ENCODE data around the gene INSIG1.

INSIG1 gene

GRCh38 chr7:155257482-155258225 is 40.0 kb upstream of the INSIG1 start:
- peaks cover 15% of the 10 kb centered on the region for H3K27me3 ChIP-seq (ENCODE audit: control insufficient read depth, insufficient read depth, low read length)
- H3K36me3 ChIP-seq (ENCODE audit: insufficient read depth, low read length), result no peaks in the 10 kb centered on the region
- H3K4me1 ChIP-seq (ENCODE audit: control insufficient read depth, insufficient read depth, low read length), result peaks cover 20% of the 10 kb centered on the region
- no peaks in the 10 kb centered on the region for H3K9me3 ChIP-seq (replicated peaks; ENCODE audit: low read length)
- peak overlapping the region; percentile 57 for H3K4me3 ChIP-seq (ENCODE audit: low read length)
- peak overlapping the region; percentile 72 for H3K4me2 ChIP-seq (ENCODE audit: low read length)
- peak overlapping the region; percentile 75 for H3K9ac ChIP-seq (ENCODE audit: low read depth, low read length)

- peaks cover 10% of the 10 kb centered on the region for H3K27me3 ChIP-seq (ENCODE audit: control insufficient read depth, insufficient read depth, low read length)
- peaks cover 15% of the 10 kb centered on the region for H3K4me1 ChIP-seq (ENCODE audit: control insufficient read depth, insufficient read depth, low read length)
- peak overlapping the region; percentile 57 for H3K4me3 ChIP-seq (ENCODE audit: low read length)
- H3K9me3 ChIP-seq (replicated peaks; ENCODE audit: low read length), result no peaks in the 10 kb centered on the region
- H3K4me2 ChIP-seq (ENCODE audit: low read length), result peak overlapping the region; percentile 72
- H3K9ac ChIP-seq (ENCODE audit: low read depth, low read length), result peak overlapping the region; percentile 75
- H3K36me3 ChIP-seq (ENCODE audit: insufficient read depth, low read length), result no peaks in the 10 kb centered on the region
Observed at GRCh38 chr7:155258226-155258560, 39.5 kb upstream of the INSIG1 start.

DNA sequence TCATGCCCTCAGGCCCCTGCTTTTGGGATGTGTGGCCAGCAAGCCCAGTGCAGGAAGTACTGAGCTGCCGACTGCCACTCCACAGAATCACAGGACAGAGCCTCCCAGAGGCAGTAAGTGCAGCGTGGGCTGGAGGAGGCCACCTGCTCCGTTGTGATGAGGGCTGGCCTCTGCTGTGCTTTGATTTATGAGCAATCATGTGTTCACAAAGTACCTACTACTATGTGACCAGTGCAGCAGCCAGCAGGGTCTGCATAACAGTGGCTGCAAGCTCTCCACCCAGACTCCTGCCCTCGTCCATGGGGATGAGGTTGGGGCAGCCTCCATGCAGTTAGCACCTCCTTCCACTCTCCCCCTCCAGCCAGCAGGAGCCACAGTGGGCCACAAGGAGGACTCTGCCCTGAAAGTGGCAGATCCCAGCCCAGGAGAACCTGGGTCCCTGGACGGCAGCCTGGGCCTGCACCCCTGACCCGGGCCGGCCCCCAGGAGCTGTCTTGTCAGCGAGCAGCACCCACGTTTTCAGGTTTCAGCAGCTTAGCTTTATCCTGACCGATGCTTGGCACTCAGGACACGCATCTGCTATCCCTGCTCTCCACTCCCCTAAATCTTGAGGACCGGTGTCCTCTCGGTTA is 37.7 kb upstream of the INSIG1 start:
- Histone ChIP-seq H3K4me1 (ENCODE audit: control insufficient read depth, insufficient read depth, low read length) (peaks cover 14% of the 10 kb centered on the region), H3K36me3 (ENCODE audit: insufficient read depth, low read length) (no peaks in the 10 kb centered on the region), H3K4me3 (ENCODE audit: low read length) (no peak overlapping the region), H3K9me3 (replicated peaks; ENCODE audit: low read length) (no peaks in the 10 kb centered on the region), H3K9ac (ENCODE audit: low read depth, low read length) (no peak overlapping the region), H3K4me2 (ENCODE audit: low read length) (no peak overlapping the region), H3K27me3 (ENCODE audit: control insufficient read depth, insufficient read depth, low read length) (peaks cover 3% of the 10 kb centered on the region)

DNA sequence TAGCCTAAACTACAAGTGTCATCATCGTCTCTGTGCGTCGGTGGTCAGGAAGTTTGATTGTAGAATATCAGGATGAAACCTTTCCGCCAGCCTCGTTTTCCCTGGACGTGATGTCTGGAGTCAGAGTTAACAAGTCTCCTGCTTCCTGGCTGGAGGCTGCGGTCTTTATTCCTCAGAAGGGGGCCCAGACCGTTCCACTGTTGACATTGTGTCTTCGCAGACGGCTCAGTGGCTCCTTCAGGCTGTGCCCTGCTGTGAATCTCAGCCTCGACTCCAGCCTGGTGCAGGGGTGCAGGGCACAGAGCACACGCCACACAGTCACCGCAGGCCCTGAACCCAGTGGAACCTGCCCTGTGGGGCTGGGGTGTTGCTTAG is 37.2 kb upstream of the INSIG1 start:
- peaks cover 3% of the 10 kb centered on the region for H3K27me3 ChIP-seq (ENCODE audit: control insufficient read depth, insufficient read depth, low read length)
- no peak overlapping the region for H3K4me2 ChIP-seq (ENCODE audit: low read length)
- no peak overlapping the region for H3K9ac ChIP-seq (ENCODE audit: low read depth, low read length)
- H3K9me3 ChIP-seq (replicated peaks; ENCODE audit: low read length), result no peaks in the 10 kb centered on the region
- peaks cover 14% of the 10 kb centered on the region for H3K4me1 ChIP-seq (ENCODE audit: control insufficient read depth, insufficient read depth, low read length)
- no peaks in the 10 kb centered on the region for H3K36me3 ChIP-seq (ENCODE audit: insufficient read depth, low read length)
- no peak overlapping the region for H3K4me3 ChIP-seq (ENCODE audit: low read length)

DNA sequence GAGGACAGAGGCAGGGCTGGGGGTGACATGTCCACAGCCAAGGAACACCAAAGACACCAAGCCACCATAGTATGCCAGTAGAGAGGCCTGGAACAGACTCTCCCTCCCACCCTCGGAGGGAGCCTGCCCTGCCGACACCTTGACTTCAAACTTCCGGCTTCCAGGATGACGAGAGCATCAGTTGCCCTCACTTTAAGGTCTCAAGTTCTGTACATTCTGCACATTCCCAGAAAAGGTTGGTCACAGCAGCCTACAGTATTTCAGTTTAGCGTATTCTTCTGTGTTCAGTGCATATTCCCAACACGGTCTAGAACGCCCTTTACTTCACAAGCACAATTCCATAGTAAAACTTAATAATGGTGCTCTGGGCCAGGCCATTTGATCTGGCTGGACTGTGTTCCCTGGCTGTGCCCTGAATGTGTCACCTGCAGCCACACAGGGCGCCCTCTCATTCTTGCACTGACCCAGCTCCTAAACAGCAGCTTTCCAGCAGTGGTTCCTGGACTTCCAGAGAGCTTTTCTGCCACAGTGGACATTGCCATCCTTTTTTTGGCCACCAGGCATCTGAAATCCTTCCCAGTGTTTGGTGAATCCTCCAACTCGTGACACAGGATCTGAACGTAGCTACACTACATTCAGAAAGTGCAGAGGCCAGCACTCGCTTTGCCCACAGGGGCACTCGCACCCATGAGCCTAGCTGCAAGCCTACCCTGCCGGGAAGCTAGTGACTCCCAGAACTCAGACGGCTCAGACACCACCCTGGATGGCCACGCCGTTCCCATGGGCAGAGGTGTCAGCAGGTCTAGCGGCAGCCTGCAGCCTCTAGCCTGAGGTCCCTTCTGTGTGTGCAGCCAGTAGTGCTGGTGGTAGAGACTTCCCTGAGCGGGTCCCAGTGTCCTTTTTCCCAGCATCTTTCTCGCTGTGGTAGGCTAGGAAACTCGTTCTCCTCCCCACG is 36.4 kb upstream of the INSIG1 start:
- no peak overlapping the region for H3K4me2 ChIP-seq (ENCODE audit: low read length)
- no peaks in the 10 kb centered on the region for H3K36me3 ChIP-seq (ENCODE audit: insufficient read depth, low read length)
- peaks cover 14% of the 10 kb centered on the region for H3K4me1 ChIP-seq (ENCODE audit: control insufficient read depth, insufficient read depth, low read length)
- no peak overlapping the region for H3K9ac ChIP-seq (ENCODE audit: low read depth, low read length)
- peaks cover 3% of the 10 kb centered on the region for H3K27me3 ChIP-seq (ENCODE audit: control insufficient read depth, insufficient read depth, low read length)
- no peak overlapping the region for H3K4me3 ChIP-seq (ENCODE audit: low read length)
- no peaks in the 10 kb centered on the region for H3K9me3 ChIP-seq (replicated peaks; ENCODE audit: low read length)

GRCh38 chr7:155262031-155262430 is 35.6 kb upstream of the INSIG1 start:
- Histone ChIP-seq H3K36me3 (ENCODE audit: insufficient read depth, low read length) (no peaks in the 10 kb centered on the region), H3K4me1 (ENCODE audit: control insufficient read depth, insufficient read depth, low read length) (peaks cover 12% of the 10 kb centered on the region), H3K9me3 (replicated peaks; ENCODE audit: low read length) (no peaks in the 10 kb centered on the region), H3K4me3 (ENCODE audit: low read length) (no peak overlapping the region), H3K4me2 (ENCODE audit: low read length) (no peak overlapping the region), H3K9ac (ENCODE audit: low read depth, low read length) (no peak overlapping the region), H3K27me3 (ENCODE audit: control insufficient read depth, insufficient read depth, low read length) (peaks cover 3% of the 10 kb centered on the region)

DNA sequence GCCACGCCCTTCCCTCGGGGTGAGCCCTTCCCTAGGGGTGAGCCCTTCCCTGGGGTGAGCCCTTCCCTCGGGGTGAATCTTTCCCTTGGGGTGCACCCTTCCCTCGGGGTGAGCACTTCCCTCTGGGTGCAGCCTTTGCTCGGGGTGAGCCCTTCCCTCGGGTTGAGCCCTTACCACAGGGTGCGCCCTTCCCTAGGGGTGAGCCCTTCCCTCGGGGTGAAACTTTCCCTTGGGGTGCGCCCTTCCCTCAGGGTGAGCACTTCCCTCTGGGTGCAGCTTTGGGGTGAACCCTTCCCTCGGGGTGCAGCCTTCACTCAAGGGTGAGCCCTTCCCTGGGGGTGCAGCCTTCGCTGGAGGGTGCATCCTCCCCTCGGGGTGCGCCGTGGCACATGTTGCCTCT is 34.6 kb upstream of the INSIG1 start:
- H3K27me3 ChIP-seq (ENCODE audit: control insufficient read depth, insufficient read depth, low read length), result peaks cover 3% of the 10 kb centered on the region
- H3K9me3 ChIP-seq (replicated peaks; ENCODE audit: low read length), result no peaks in the 10 kb centered on the region
- no peak overlapping the region for H3K9ac ChIP-seq (ENCODE audit: low read depth, low read length)
- H3K4me1 ChIP-seq (ENCODE audit: control insufficient read depth, insufficient read depth, low read length), result peaks cover 1% of the 10 kb centered on the region
- H3K4me3 ChIP-seq (ENCODE audit: low read length), result no peak overlapping the region
- no peaks in the 10 kb centered on the region for H3K36me3 ChIP-seq (ENCODE audit: insufficient read depth, low read length)
- H3K4me2 ChIP-seq (ENCODE audit: low read length), result no peak overlapping the region

DNA sequence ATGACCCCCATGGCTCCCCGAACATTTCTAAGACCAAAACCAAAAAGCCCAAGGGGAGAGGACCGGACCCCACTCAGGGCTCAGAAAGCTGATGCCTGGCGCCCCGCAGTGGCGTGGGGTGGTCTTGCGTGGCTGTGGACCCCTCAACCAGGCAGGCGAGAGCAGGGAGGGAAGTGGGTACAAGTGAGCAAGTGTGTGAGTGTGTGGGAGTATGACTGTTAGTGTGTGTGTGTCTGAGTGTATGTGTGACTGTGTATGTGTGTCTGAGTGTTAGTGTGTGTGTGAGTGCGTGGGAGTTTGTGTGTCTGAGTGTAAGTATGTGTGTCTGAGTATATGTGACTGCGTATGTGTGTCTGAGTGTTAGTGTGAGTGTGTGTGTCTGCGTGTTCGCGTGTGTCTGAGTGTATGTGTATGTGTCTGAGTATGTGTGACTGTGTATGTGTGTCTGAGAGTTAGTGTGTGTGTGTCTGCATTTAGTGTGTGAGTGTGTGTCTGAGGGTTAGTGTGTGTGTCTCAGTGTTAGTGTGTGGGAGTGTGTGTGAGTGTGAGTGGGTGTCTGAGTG is 34.0 kb upstream of the INSIG1 start:
- Histone ChIP-seq H3K36me3 (ENCODE audit: insufficient read depth, low read length) (no peaks in the 10 kb centered on the region), H3K9me3 (replicated peaks; ENCODE audit: low read length) (no peaks in the 10 kb centered on the region), H3K4me2 (ENCODE audit: low read length) (no peak overlapping the region), H3K4me1 (ENCODE audit: control insufficient read depth, insufficient read depth, low read length) (no peaks in the 10 kb centered on the region), H3K27me3 (ENCODE audit: control insufficient read depth, insufficient read depth, low read length) (peaks cover 3% of the 10 kb centered on the region), H3K9ac (ENCODE audit: low read depth, low read length) (no peak overlapping the region), H3K4me3 (ENCODE audit: low read length) (no peak overlapping the region)

DNA sequence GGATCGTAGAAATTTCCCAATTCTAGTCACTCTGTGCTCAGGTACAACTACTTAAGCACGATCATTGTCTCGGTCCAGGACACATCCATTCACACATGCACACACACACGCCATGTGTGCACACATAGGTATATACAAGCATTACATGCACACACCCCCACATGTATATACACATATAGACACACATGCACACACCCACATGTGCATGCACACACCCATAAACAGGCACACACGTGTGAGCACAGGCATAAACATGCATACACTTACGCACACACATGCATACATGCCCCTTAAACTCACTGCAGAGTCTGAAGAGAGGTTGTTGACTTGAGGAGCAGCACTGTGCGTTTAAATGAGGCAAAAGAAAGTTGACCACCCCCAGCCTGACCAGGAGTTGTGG is 32.5 kb upstream of the INSIG1 start:
- no peaks in the 10 kb centered on the region for H3K9me3 ChIP-seq (replicated peaks; ENCODE audit: low read length)

DNA sequence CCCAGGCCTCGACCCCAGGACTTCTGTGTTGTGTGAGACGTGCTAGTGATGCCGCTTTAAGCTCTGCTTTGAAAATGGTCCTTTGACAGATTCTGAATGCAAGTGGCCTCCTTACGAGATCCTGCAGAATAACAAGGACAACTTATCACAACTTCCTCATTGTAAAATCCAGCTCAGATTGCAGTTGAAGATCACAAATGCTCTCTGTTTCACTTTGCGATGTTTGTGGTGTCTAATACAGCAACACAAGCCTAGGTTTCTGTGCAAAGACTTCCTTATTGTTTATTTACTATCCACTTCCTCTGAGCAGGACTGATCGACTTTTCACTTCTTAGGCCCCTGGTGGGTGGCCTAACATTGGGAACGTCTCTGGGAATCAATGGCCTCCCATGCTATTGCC is 31.7 kb upstream of the INSIG1 start:
- H3K4me3 ChIP-seq (ENCODE audit: low read length), result no peak overlapping the region
- H3K36me3 ChIP-seq (ENCODE audit: insufficient read depth, low read length), result no peaks in the 10 kb centered on the region
- no peak overlapping the region for H3K9ac ChIP-seq (ENCODE audit: low read depth, low read length)
- no peaks in the 10 kb centered on the region for H3K9me3 ChIP-seq (replicated peaks; ENCODE audit: low read length)
- H3K4me1 ChIP-seq (ENCODE audit: control insufficient read depth, insufficient read depth, low read length), result peaks cover 4% of the 10 kb centered on the region
- peaks cover 6% of the 10 kb centered on the region for H3K27me3 ChIP-seq (ENCODE audit: control insufficient read depth, insufficient read depth, low read length)
- no peak overlapping the region for H3K4me2 ChIP-seq (ENCODE audit: low read length)

More for the DNA sequence above, 32.5 kb upstream of the INSIG1 start:
- no peak overlapping the region for H3K4me2 ChIP-seq (ENCODE audit: low read length)
- peaks cover 3% of the 10 kb centered on the region for H3K27me3 ChIP-seq (ENCODE audit: control insufficient read depth, insufficient read depth, low read length)
- peaks cover 4% of the 10 kb centered on the region for H3K4me1 ChIP-seq (ENCODE audit: control insufficient read depth, insufficient read depth, low read length)
- no peak overlapping the region for H3K4me3 ChIP-seq (ENCODE audit: low read length)
- no peak overlapping the region for H3K9ac ChIP-seq (ENCODE audit: low read depth, low read length)
- H3K36me3 ChIP-seq (ENCODE audit: insufficient read depth, low read length), result no peaks in the 10 kb centered on the region

- Histone ChIP-seq H3K9ac (ENCODE audit: low read depth, low read length) (no peak overlapping the region), H3K36me3 (ENCODE audit: insufficient read depth, low read length) (no peaks in the 10 kb centered on the region), H3K27me3 (ENCODE audit: control insufficient read depth, insufficient read depth, low read length) (peaks cover 11% of the 10 kb centered on the region), H3K4me3 (ENCODE audit: low read length) (no peak overlapping the region), H3K4me1 (ENCODE audit: control insufficient read depth, insufficient read depth, low read length) (peaks cover 4% of the 10 kb centered on the region), H3K4me2 (ENCODE audit: low read length) (no peak overlapping the region), H3K9me3 (replicated peaks; ENCODE audit: low read length) (no peaks in the 10 kb centered on the region)
Observed at GRCh38 chr7:155266440-155266839, 31.2 kb upstream of the INSIG1 start.

All from skeletal muscle satellite cell (primary cell).